ENCODE data around the gene AOPEP.

- no peak for TF ChIP-seq POLR2AphosphoS5 (IDR thresholded peaks at IDR 0.05)
- peak in 1 of 6 experiments; percentile 17 for TF ChIP-seq CTCF (IDR thresholded peaks at IDR 0.05)
These were observed 370.3 kb downstream of the AOPEP start for GRCh38 chr9:95096807-95097206.

All from upper lobe of left lung (tissue), 4 donors.